Posterior vena cava (tissue), 2 donors: Measurements from ENCODE around the gene PLA2G2C. TPM values are rescaled to one million over a fixed set of nuclear protein-coding genes. Genes with fewer than 3 reads are reported as not detected.
A peak's percentile ranks its signal among the peaks of the same experiment; 100 is the strongest.
"Not testable (repeated sequence)": the region's sequence is repeated elsewhere in the genome, so short reads cannot be mapped to it uniquely, and the experiment has no call there.

Experiments
- DNase-seq: peaks from one replicate; pipeline ENCODE4 v3.0.0-alpha.2; 2020; ENCODE audit warnings: low spot score
- intact Hi-C, 2 donors: fragments of 100-400 bp; cut with DNase I; formaldehyde crosslinking; loops; one replicate each; pipeline versions ENCODE4 v1.14.1 to v1.14.2; 2022 to 2023
- long read RNA-seq, 2 donors: library from polyadenylated mRNA; unstranded; transcript quantifications; one replicate each; pipeline ENCODE4 v2.0.0, GENCODE V29; 2020 to 2021
- total RNA-seq, 2 donors: library from RNA; stranded (reverse); fragmentation: NEBNext Ultra II Directional; extraction: Animal tissue kit (Norgen Biotek cat#: 25700); gene quantifications; one replicate each; pipeline ENCODE4 v1.2.1, GENCODE V29; 2021
- donor health status: DM: yes; HTN: yes; CAD: no.
- donor health status: DM: yes; HTN: yes; CAD: no.

Gene PLA2G2C
- under 1 TPM; 0.14 to 0.24 TPM for total RNA-seq
- long read RNA-seq, donor 1, result 0 reads
- long read RNA-seq, donor 2, result 0 reads

GRCh38 chr1:20185834-20186782, at the start of gene PLA2G2C, which contains the start of gene UBXN10:
TSS of gene PLA2G2C (minus strand) at chr1:20186518. CDS start at chr1:20177363, 9,155 bp downstream.
TSS of gene UBXN10 (plus strand) at chr1:20186096. CDS start at chr1:20190562, 4,466 bp downstream.
- DNase-seq, result peak; percentile 88
- intact Hi-C loops, result no loop called here

GRCh38 chr1:20234788-20235535, 48.6 kb upstream of the PLA2G2C start:
- intact Hi-C loops, result no loop called here
- no peak for DNase-seq

- no peak for DNase-seq
Measured at GRCh38 chr1:20233866-20234265, 47.5 kb upstream of the PLA2G2C start.

GRCh38 chr1:20233394-20233793, 47.1 kb upstream of the PLA2G2C start:
- intact Hi-C loops, result no loop called here
- no peak for DNase-seq

More at GRCh38 chr1:20233866-20234265, 47.5 kb upstream of the PLA2G2C start:
- intact Hi-C loops, result no loop called here

- DNase-seq, intact Hi-C loops: not testable (repeated sequence)
Measured at GRCh38 chr1:20232564-20232963, 46.2 kb upstream of the PLA2G2C start.

- intact Hi-C loops, result no loop called here
- DNase-seq, result no peak
Measured at GRCh38 chr1:20229171-20229570, 42.9 kb upstream of the PLA2G2C start.

- intact Hi-C loops, result no loop called here
- no peak for DNase-seq
Measured at GRCh38 chr1:20228314-20228825, 42.1 kb upstream of the PLA2G2C start.

GRCh38 chr1:20227704-20228103, 41.4 kb upstream of the PLA2G2C start:
- intact Hi-C loops, result no loop called here
- DNase-seq, result no peak

- DNase-seq, result no peak
- intact Hi-C loops, result loop anchor here in 1 of 2 donors (5.0 kb wide), 1 partner anchor 613 kb away; no protein-coding TSS in a partner anchor
Measured at GRCh38 chr1:20224546-20224945, 38.2 kb upstream of the PLA2G2C start.

- DNase-seq, result no peak
- intact Hi-C loops, result loop anchor here in 1 of 2 donors (5.0 kb wide), 1 partner anchor 614 kb away; no protein-coding TSS in a partner anchor
Measured at GRCh38 chr1:20223551-20224419, 37.5 kb upstream of the PLA2G2C start.

- DNase-seq, result no peak
- intact Hi-C loops, result loop anchor here in 1 of 2 donors (5.0 kb wide), 1 partner anchor 614 kb away; no protein-coding TSS in a partner anchor
Measured at GRCh38 chr1:20223106-20223505, 36.8 kb upstream of the PLA2G2C start.

GRCh38 chr1:20220036-20220435, 33.7 kb upstream of the PLA2G2C start:
- intact Hi-C loops, result loop anchor here in 1 of 2 donors (5.0 kb wide), 1 partner anchor 617 kb away; no protein-coding TSS in a partner anchor
- DNase-seq, result no peak

- DNase-seq, result not testable (repeated sequence)
Measured at GRCh38 chr1:20219053-20219452, 32.7 kb upstream of the PLA2G2C start.

GRCh38 chr1:20216574-20216973, 30.3 kb upstream of the PLA2G2C start:
- intact Hi-C loops, result no loop called here
- no peak for DNase-seq

More at GRCh38 chr1:20219053-20219452, 32.7 kb upstream of the PLA2G2C start:
- intact Hi-C loops, result not testable (repeated sequence)

- intact Hi-C loops, result no loop called here
- DNase-seq, result no peak
Measured at GRCh38 chr1:20215716-20216115, 29.4 kb upstream of the PLA2G2C start.

- DNase-seq, result peak; percentile 86
- intact Hi-C loops, result loop anchor here (5.0 kb wide), 2 partner anchors 274 to 279 kb away; partner anchors contain the start of gene CAMK2N1 (in 1 of the 2)
Measured at GRCh38 chr1:20212685-20213331, 26.5 kb upstream of the PLA2G2C start.

GRCh38 chr1:20212085-20212684, 25.9 kb upstream of the PLA2G2C start:
- intact Hi-C loops, result loop anchor here (5.0 kb wide), 2 partner anchors 275 to 280 kb away; partner anchors contain the start of gene CAMK2N1 (in 1 of the 2)
- DNase-seq, result no peak
